Body of pancreas (tissue), 4 donors: Measurements from ENCODE around the gene SERPINB2. TPM values are rescaled to one million over a fixed set of nuclear protein-coding genes. Genes with fewer than 3 reads are reported as not detected.

ENCODE experiments used
- ATAC-seq: fragments of 150-250 bp; one replicate; pipeline ENCODE4 v1.9.1; 2016
- DNase-seq, 4 donors: peaks; one replicate each; pipeline ENCODE4 v3.0.0-alpha.2; 2019
- H3K27ac ChIP-seq, 4 donors: fragments of 200-600 bp; sonication (generic); 1 replicate in 3 of 4; 2 replicates in 1 of 4; pipeline versions ENCODE4 v1.5.1 to v1.6.1; 2016 to 2019; ENCODE audit warnings: mild to moderate bottlenecking in 1 of 4, mixed read lengths in 1 of 4, moderate library complexity in 1 of 4
- H3K27me3 ChIP-seq, 2 donors: fragments of 200-600 bp; sonication (generic); one replicate each; pipeline ENCODE4 v1.6.0; 2016; ENCODE audit warnings: mild to moderate bottlenecking in 1 of 2
- H3K36me3 ChIP-seq, 2 donors: fragments of 200-600 bp; sonication (generic); replicated peaks in 1 of 2; 2 replicates each; pipeline ENCODE4 v1.5.1; 2016; ENCODE audit warnings: low read depth in 2 of 2; ENCODE audit not compliant: insufficient read depth in 1 of 2
- H3K4me1 ChIP-seq: fragments of 200-600 bp; sonication (generic); one replicate; pipeline ENCODE4 v1.6.0; 2016
- H3K4me3 ChIP-seq, 2 donors: fragments of 200-600 bp; sonication (generic); 1 replicate in 1 of 2; 2 replicates in 1 of 2; pipeline ENCODE4 v1.5.1; 2016 to 2019
- H3K9me3 ChIP-seq, 3 donors: fragments of 200-600 bp; sonication (generic); 1 replicate in 2 of 3; 2 replicates in 1 of 3; pipeline ENCODE4 v1.5.1; 2016
- CTCF ChIP-seq, 7 experiments: fragments of 450-650 bp in 4 of 7; fragments of 200-600 bp in 3 of 7; sonication (generic) in 3 of 7; IDR thresholded peaks; one replicate each; pipeline ENCODE4 v1.5.1; 2016 to 2019; ENCODE audit warnings: antibody characterized with exemption in 7 of 7
- POLR2A ChIP-seq, 3 donors: fragments of 450-650 bp; IDR thresholded peaks; one replicate each; pipeline ENCODE4 v1.6.1; 2016; ENCODE audit warnings: antibody characterized with exemption in 3 of 3, mild to moderate bottlenecking in 2 of 3
- WGBS, 2 donors: methylation state at CpG; one replicate each; pipeline ENCODE4 v1.1.5; 2017; 5-methylcytosine and 5-hydroxymethylcytosine counted together
- intact Hi-C: fragments of 100-400 bp; cut with DNase I; formaldehyde crosslinking; loops from one replicate; pipeline ENCODE4 v1.15.1; 2023
- total RNA-seq, 2 donors: library from RNA; depleted of rRNA; stranded (reverse); fragments of >200 nt; gene quantifications; one replicate each; pipeline ENCODE4 v1.1.0, GENCODE V29; 2016

The SERPINB2 gene
- total RNA-seq, 2 donors from 2014 or later = 1.6 TPM; not detected in 1

GRCh38 chr18:63868546-63868945 lies 19.0 kb upstream of the SERPINB2 start:
- intact Hi-C loops = no loop called here
- 86 to 94% methylated on average over 9 of the region's 9 CpGs for WGBS, 2 donors
- H3K27me3 ChIP-seq = no peaks in the 10 kb centered on the region
- DNase-seq (no peak), ATAC-seq (no peak)
- no peaks in the 10 kb centered on the region for H3K9me3 ChIP-seq
- TF ChIP-seq POLR2A (IDR thresholded peaks at IDR 0.05) (no peak), CTCF (IDR thresholded peaks at IDR 0.05) (no peak)
- no peaks in the 10 kb centered on the region for H3K36me3 ChIP-seq
- H3K27ac ChIP-seq = no peak overlapping the region
- no peaks in the 10 kb centered on the region for H3K4me1 ChIP-seq
- H3K4me3 ChIP-seq = no peak overlapping the region

- no peak overlapping the region for H3K27ac ChIP-seq
- no peaks in the 10 kb centered on the region for H3K9me3 ChIP-seq
- H3K4me1 ChIP-seq = no peaks in the 10 kb centered on the region
- H3K36me3 ChIP-seq = no peaks in the 10 kb centered on the region
- intact Hi-C loops = no loop called here
- H3K27me3 ChIP-seq = no peaks in the 10 kb centered on the region
- no peak overlapping the region for H3K4me3 ChIP-seq
- TF ChIP-seq POLR2A (IDR thresholded peaks at IDR 0.05) = no peak
- no peak for TF ChIP-seq CTCF (IDR thresholded peaks at IDR 0.05)
- DNase-seq (peak in 1 of 4 donors; percentile 45), ATAC-seq (no peak)
- 72 to 83% methylated on average over 9 of the region's 9 CpGs for WGBS, 2 donors
Observed at GRCh38 chr18:63869374-63869773, 18.1 kb upstream of the SERPINB2 start.

DNA sequence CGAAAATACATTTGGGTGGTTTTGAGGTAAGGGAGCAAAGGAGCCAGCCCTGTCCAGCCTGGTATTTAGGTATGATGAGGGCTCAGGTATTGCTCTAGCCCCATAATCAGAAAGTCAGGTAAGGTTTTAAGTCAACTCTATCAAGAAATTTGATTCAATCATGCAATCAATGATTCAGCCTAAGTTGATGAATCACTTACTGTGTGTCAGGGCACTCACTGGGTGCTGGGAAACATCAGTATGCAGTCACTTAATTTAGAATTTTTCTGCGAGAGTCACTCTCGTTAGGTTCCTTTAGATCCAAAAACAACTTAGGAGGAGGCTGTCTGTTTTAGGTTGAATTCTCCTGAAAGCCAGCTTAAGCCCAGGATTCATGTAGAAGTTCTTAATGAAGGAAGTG lies 17.7 kb upstream of the SERPINB2 start:
- WGBS, 2 donors = 77 to 83% methylated on average over 3 of the region's 3 CpGs

DNA sequence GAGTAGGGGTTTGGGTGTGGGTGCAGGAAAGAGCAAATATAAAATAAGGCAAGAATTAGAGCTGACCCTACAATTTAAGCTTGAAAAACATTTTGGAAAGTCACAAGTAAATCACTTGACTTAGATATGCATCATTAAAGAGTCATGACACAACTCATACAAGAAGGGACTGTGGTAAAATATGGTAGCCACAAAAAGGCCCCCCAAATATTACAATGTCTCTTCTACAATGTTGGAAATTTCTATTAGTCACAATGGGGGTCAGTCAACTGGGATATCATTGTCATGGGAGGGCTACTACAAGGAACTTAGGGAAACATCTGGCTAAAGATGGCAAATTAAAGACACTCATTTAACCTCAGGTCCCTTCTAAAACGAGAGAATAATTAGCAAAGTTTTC lies 15.7 kb upstream of the SERPINB2 start:
- intact Hi-C loops = no loop called here
- no peaks in the 10 kb centered on the region for H3K27me3 ChIP-seq
- no peaks in the 10 kb centered on the region for H3K36me3 ChIP-seq
- no peak overlapping the region for H3K4me3 ChIP-seq
- 48 to 62% methylated on average over 1 of the region's 1 CpG for WGBS, 2 donors
- no peak overlapping the region for H3K27ac ChIP-seq
- no peaks in the 10 kb centered on the region for H3K4me1 ChIP-seq
- H3K9me3 ChIP-seq = no peaks in the 10 kb centered on the region
- TF ChIP-seq CTCF (IDR thresholded peaks at IDR 0.05) (no peak), POLR2A (IDR thresholded peaks at IDR 0.05) (no peak)
- no peak for DNase-seq
- no peak for ATAC-seq

More for the DNA sequence above, 17.7 kb upstream of the SERPINB2 start:
- H3K27ac ChIP-seq = no peak overlapping the region
- no peaks in the 10 kb centered on the region for H3K4me1 ChIP-seq
- intact Hi-C loops = no loop called here
- no peaks in the 10 kb centered on the region for H3K36me3 ChIP-seq
- H3K4me3 ChIP-seq = no peak overlapping the region
- TF ChIP-seq POLR2A (IDR thresholded peaks at IDR 0.05) = no peak
- TF ChIP-seq CTCF (IDR thresholded peaks at IDR 0.05) = no peak
- H3K9me3 ChIP-seq = no peaks in the 10 kb centered on the region
- DNase-seq (no peak), ATAC-seq (no peak)
- no peaks in the 10 kb centered on the region for H3K27me3 ChIP-seq

DNA sequence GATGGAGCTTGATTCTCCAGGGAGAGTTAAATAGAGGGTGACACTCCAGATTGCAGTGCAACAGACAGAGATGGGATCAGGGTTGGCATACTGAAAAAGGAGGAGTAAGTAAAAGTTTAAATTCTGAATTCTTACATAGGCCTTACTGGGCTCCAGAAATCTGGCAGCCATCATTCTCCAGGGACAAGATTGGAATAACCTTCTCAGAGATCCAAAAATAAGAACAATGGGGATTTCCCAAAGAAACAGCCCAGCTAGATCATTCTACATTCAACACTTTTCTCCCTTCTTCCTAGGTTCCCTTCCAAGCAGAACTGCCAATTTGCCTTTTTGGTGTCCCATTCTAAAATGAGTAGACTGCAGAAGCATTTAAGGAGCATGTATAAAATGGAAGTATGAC lies 14.9 kb upstream of the SERPINB2 start:
- Histone ChIP-seq H3K36me3 (no peaks in the 10 kb centered on the region), H3K27ac (no peak overlapping the region), H3K4me1 (no peaks in the 10 kb centered on the region), H3K9me3 (no peaks in the 10 kb centered on the region), H3K27me3 (no peaks in the 10 kb centered on the region), H3K4me3 (no peak overlapping the region)
- DNase-seq = no peak
- intact Hi-C loops = no loop called here
- no peak for TF ChIP-seq CTCF (IDR thresholded peaks at IDR 0.05)
- no peak for TF ChIP-seq POLR2A (IDR thresholded peaks at IDR 0.05)
- no peak for ATAC-seq
